Measurements from ENCODE around the gene SULT1E1.

Gene SULT1E1, protein sequence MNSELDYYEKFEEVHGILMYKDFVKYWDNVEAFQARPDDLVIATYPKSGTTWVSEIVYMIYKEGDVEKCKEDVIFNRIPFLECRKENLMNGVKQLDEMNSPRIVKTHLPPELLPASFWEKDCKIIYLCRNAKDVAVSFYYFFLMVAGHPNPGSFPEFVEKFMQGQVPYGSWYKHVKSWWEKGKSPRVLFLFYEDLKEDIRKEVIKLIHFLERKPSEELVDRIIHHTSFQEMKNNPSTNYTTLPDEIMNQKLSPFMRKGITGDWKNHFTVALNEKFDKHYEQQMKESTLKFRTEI

DNA sequence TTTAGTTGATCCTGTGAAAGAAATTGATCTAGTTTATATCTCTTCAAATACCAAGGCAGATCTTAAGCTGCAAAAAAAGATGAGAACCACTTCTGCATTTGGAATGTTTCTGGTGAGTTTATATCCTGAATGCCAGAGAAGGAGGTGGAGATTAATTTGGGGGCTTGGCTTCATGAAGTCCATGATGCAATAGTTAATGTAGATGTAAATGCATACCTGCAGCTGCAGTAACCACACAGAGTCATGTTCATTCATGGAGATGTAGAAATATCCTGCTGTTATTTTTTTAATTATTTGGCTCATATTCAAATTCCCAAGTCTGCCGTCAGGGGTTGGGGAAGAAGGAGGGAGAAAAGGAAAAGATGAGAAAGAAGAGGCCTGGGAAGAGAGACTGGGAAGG, at the start of gene SULT1E1:
Gene SULT1E1, minus strand, starts transcription at position 94 of the 400 bp plus-strand sequence. CDS start 2,501 bp downstream, outside the sequence.
- DNase-seq, result no peak

DNA sequence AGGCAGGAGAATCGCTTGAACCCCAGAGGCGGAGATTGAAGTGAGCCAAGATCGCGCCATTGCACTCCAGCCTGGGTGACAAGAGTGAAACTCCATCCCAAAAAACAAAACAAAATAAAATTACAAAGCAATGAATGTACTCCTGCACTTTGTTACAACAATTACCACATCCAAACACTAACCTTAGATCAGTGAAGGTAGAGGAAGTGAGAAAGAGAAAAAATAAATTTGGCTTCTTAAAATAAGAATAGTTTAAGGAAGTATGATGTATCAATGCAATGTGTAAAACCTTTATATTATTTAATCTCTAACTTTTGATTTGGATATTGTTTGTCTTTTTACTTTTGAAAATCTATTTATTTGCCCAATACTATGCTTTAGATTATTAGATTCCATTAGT, 49.2 kb upstream of the SULT1E1 start:
- no peak for DNase-seq

DNA sequence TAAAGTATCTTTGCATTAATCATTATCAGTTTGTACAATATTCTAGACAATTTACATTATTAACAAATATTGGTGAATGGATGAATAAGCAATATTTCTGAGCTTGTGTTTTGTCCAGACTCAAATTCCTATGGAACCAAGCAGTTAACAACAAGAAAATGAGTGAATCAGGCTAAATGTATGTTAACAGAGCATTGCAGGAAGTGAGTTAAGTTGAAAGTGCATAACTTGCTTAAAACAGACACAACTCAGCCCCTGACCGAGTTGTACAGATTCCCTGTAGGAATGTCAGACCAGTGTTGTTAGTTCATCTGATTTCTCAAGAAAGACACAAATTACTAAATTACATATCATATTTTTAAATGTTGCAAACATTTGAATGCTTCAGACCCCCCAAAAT, 47.2 kb upstream of the SULT1E1 start:
- DNase-seq, result no peak

DNA sequence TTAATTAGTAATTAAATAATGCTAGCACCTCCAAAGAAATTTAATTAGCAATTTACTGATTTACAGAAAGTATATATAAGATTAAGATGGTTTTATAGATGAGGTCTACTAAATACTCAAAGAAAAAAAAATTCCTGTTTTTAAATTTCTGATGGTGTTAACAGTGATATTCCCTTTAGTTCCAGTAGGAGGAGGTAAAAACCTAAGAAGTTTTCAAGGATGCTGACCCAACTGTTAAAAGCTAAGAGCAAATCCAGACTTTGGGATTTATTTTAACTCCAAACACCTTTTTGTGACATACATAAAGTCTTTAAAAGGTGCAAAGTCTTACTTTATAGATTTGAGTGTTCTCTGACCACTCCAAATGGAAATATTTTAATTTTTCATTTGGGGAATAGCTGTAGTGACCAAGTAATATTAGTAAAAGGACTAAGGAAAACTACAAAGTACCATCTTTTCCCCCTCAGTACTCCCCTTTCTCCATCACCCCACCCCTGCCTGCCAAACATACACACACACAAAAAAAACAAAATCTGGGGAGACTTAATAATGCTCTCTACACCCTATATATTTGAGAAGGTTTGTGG, 36.7 kb upstream of the SULT1E1 start:
- DNase-seq, result no peak

DNA sequence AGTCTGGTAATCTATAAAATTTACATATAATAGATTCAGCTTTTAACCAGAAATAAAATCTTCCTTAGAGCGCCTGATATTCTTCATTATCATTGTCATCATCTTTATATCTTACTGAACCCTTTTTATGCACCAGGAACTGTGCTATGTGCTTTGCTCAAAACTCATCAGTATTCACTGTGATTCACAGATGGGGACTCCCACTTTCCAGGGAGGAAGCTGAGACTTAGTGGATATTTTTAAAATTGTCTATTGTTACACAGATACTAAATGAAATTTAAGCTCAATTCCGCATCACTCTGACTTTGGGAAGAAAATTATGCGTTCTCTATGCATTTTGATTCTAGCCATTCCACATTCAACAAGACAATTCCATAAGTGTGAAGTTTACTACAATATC, 34.8 kb upstream of the SULT1E1 start:
- no peak for DNase-seq

DNA sequence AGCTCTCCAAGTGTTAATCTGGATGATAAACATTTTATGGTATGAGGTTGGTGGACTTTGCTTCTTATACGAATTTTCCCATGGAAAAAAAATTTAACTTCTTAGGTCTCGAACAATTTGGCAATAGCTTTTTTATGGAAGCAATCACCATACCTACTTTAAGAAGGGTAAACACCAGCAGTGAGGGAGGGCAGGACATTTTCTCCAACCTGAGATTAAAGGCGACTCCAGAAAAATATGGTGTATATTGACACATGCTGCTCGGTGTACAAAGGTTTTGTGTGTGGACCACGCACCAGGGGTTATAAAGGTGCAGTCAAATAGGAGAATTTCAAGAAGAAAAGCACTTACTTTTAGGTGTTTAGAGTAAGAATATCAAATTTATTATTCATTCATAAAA, 34.2 kb upstream of the SULT1E1 start:
- no peak for DNase-seq

DNA sequence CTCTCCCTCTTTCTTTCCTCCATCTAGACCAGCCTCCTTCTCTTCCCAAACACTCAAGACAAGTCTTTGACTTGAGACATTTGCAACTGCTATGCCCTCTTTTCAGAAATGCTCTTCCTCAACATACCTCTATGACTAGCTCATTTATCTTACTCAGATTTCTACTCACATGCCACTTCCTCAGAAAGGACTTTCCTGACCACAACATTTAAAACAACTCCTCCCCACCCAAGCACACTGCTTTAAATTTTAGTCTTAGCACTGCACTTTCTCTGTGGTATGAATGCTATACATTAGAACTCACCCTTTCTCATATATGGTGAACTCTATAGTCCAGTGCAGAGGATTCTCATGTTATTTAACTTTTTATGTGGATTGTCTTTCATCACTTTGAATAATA, 28.4 kb upstream of the SULT1E1 start:
- DNase-seq, result no peak

DNA sequence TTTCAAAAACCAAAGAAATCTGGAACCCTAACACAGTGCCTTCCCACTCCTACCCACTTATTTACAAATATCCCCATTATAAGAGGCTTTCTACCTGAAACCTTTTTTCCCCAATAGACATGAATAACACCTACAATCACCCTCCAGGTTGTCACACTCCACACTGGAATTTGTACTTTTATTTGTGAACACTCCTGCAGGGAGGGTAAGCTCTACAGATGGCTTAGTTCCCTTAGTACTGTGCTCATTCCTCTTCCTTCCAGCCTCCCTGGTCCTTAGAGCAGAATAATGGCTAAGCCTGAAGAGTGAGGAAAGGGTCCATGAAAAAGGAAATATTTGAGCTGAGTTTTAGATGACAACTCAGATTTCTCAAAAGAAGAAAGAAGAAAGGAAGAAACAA, 22.2 kb upstream of the SULT1E1 start:
- no peak for DNase-seq

DNA sequence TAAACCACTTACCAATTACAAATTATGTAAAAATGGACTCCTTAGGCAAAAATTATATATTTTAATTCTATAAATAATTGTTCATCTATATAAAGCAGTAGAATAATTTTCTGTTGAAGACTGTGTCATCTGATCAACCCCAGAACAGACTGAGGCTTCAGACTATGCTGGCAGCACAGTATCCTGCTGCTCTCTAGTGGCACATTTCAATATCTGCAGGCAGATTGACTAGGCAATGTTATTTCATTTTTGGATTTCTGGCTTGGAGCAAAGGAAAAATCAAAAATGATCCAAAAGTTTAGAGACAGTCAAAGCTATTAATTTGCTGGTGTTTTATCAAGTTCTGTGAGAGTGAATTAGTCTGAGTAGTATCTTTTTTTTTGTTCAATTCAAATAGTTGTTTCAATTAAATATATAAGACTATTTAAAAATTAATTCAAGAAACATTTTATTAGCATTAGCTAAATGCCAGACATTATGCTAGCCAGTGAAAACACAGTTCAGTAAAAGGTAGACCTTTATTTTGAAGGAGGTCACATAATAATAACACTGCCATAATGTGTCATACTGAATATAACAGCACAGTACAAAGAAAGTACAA, 21.3 kb upstream of the SULT1E1 start:
- DNase-seq, result peak; percentile 15

DNA sequence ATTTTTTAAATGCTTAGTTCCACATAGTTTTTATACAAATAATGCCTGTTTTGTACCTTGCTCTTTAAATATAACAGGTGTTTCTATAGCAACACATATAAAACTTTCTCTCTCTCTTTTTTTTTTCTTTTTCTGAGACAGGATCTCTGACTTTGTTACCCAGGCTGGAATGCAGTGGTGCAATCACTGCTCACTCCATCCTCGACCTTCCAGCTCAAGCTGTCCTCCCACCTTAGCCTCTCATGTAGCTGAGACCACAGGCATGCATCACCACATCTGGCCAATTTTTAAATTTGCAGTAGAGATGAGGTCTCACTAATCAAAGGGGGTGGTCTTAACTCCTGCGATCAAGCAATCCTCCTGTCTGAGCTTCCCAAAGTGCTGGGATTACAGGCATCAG, 18.3 kb upstream of the SULT1E1 start:
- no peak for DNase-seq

DNA sequence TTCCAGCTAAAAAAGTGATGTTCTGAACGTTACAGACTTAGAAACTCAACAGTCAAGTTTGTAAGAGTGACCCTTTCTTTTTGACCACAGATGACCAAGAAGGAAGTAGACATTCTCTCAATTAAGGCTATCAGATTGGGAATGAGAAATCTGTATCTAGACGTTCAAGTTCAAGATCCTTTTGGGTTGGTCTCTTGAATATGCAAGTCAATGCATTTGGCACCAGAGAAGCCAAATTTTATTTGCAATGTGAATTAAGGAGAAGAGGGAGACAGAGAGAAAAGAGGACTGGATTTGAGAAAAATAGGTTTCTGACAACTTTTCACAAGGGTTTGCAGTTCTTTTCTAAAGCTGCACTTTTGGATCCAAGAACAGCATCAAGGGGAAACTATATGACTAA, 17.5 kb upstream of the SULT1E1 start:
- DNase-seq, result no peak

DNA sequence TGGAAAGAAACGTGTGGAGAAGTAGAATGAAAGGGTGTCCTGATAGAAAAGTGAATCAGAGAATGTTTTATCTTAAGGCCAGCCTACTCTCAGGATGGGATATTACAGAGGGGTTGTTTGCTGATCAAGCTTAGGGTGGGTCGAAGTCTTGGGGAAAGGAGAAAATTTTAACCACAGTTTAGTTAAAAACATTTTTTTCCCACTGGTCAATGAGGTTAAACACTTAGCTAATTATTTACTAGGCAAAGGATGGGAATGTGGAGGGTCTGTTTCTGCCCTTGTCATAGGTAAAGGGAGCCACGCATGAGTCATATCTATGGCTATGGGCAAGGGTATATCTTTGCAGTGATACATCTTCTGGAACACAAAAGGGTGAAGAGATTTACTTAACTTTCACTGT, 16.1 kb upstream of the SULT1E1 start:
- DNase-seq, result no peak

DNA sequence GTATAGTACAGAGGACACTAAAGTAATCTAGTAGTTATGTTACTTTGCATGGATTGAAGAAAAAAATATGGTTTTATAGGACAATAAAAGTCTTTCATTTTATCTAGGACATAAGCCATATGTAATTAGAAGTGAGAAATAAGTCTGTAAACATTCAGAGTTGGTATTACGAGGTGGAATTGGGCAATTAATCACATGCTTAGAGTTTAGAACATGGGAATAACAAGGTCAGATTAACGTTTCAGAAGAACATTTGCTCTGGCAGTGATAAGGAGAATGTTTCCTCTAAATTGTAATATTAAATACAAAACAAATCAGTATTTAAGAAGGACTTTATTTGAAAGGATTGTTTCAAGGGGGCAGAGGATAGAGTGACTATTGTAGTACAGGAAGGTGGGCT, 15.6 kb upstream of the SULT1E1 start:
- DNase-seq, result no peak

DNA sequence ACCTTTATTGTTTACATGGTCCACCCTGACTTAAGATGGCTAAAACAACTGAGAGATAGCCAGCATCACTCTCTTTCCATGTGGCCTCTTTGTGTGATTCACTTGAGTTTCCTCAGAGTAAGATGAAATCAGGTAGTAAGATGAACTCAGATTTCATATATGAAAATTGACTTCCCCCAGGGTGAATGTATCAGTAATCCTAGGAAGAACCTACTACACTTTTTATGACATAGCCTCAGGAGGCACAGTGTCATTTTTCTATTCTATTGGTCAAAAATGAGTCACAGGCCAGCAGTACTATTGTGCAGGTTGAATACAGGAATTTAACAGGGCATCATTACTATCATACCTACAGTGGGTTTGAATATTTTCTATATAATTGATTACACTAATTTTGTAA, 14.6 kb upstream of the SULT1E1 start:
- DNase-seq, result no peak

DNA sequence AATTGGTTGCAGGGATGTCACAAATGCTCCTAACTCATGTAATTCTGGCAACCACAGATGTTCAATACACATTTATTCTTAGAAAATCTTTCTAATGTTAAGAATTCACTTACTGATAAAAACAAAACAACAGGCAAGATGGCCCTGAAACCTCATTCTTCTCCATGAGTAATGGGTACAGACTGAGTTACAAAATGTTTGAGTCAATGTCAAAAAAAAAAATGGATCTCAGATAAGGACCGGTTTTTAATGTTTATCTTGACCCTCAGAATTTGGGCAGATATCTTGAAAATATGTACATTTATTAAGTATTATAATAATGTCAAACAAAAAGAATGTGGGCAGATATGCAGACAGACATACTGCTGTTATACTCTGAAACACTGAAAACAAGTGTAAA, 1.8 kb upstream of the SULT1E1 start:
- no peak for DNase-seq

DNA sequence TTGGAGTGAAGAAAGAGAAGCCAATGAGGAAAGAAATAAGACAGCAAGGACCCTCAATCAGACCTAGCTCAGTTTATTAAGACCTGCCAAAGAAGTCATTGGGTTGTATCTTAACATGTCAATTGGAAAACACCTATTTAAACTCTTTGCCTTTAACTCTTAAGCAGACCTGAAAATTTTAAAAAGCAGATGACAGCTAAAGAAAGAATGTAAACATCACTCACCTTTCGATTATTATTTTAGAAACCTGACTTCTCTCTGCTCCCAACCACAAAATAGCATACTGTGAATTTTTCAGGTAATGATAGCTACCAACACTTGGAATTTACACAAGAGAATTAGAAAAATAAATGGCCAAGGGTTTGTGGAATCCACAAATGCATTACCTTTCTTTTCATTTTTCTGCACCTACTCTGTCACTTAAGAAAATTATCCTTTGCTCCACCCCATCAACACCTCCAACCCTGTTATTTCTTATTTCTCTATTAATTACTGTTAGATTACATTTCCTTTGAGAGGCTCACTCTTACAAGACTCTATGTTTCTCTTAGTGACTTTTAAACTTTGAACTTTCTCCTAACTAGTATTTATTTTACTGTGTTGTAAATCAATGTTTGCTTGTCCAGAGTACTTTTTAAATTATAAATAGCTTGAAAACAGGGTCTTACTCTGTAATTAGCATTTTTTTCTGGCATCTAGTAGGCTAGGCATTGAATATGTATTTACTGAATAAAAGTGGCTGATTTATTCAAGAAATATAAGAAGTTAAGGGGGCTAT, 765 bp upstream of the SULT1E1 start:
- DNase-seq, result no peak

DNA sequence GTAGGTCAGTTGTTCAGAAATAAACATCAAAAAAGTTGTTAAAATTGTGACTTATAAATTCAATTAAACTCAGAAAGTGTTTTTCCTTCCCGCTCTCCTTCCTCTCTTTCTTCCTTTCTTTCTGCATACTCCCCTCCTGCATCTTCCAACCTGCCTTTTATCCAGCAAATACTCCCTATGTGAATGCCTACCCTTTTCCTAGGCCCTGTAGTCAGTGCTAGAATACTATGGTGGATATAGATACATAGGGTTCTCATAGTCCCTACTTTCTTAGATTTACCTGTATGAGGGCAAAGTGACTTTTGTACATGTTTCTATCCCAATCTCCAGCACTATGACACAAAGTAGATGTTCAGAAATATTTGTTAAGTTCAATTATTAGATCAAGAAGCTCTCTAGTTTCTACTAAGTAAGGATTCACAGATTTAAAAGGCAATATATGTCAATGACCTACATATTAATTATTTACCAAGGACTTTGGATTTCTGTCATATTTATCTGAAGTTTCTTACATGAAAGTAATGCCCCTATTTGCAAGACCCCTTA, 732 bp downstream of the SULT1E1 start:
- DNase-seq, result no peak

DNA sequence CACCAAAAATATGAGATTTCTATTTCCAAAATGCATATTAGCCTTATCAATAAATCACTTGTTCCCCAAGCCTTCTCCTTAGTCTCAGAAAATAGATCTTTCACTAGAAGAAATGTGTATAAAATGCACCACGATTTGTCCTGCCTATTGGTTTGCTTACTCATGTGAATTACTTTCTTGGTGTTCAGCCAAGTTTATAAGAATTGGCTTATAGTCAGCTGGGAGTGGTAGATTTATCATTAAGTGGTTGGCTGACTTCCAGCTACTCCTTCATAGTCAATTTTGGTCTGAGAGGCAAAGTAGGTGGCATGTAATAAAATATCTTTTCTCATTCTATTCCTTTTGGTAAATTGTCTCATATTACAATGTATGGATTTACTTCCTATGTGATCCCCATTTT, 1.3 kb downstream of the SULT1E1 start:
- DNase-seq, result no peak

DNA sequence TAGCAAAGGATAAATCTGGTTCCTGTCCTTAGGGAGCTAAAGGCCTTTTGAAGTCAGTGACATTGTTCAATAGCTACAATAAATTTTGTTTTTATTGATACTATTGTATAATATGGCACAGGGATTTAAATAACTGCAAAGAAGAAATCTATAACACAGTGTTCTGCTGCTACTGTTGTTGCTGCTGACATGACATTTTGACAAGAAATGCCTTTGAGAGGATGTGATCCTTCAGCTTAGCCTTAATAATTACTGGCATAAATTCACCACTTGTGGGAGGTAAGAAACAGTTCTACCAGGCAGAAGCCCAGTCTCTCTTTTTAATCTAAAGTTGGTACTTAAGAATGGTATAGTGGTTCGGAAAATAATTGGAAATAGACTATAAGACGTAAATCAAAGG, 4.1 kb downstream of the SULT1E1 start:
- no peak for DNase-seq

DNA sequence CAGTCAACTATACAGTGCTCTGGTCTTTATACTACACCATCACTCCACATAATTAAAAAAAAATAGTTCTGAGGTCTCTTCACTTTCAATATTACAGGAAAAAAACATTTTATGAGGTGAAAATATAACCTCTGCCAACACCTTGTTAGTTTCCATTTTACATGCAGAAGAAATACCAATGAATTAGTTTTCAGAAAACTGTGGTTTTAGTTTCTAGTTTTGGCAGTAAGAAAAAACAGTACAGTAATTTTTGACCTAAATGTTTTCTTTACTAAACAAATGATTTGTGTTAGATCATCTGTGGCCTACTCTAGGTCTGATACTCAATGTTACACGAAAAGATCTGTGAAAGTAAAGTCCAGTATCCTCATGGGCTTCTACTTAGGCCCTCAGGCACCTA, 10.0 kb downstream of the SULT1E1 start:
- DNase-seq, result no peak

DNA sequence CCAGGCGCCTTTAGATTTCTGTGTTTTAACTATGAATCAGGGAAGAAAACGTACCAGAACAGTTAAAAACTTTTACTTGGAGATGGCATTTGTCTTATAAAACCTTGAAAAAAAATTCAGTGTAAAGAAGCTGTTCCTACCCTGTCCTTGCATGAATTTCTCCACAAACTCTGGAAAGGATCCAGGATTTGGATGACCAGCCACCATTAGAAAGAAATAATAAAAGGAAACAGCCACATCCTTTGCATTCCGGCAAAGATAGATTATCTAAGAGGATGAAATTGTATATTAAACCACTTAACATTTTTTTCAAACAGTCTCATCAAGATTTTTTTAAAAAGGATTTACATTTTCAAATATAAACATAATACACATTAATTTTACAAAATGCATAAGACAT, 10.6 kb downstream of the SULT1E1 start:
- no peak for DNase-seq

DNA sequence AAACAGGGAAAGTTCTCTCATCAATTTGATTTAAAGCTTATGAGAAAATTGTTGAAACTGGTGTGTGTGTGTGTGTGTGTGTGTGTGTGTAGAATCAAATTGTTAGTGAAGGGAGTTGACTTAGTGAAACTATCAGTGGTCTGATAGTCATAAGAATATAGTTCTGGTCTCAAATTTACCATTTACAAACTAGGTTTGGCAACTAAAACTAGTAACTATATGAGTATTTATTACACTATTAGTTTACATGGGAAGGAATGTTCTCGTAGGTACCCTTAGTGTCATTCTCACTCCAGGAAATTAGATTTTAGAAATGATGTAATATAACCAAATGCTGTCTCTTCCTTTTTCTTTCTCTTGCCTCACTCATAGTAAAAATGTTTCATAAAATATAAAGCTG, 11.9 kb downstream of the SULT1E1 start:
- no peak for DNase-seq

DNA sequence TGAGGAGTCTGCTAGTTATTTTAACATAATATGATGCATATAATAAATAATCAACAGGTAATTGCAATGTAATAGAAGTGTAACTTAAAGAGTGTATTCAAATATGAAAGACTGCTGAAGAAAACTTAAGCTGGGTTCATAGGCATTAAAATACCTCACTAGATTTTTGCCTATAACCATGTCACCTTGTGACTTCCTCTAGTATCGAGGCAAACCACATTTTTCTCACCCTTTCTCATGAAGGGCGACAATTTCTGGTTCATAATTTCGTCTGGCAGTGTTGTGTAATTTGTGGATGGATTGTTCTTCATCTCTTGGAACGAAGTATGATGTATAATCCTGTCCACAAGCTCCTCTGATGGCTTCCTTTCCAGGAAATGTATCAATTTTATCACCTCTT, 16.0 kb downstream of the SULT1E1 start:
- no peak for DNase-seq

DNA sequence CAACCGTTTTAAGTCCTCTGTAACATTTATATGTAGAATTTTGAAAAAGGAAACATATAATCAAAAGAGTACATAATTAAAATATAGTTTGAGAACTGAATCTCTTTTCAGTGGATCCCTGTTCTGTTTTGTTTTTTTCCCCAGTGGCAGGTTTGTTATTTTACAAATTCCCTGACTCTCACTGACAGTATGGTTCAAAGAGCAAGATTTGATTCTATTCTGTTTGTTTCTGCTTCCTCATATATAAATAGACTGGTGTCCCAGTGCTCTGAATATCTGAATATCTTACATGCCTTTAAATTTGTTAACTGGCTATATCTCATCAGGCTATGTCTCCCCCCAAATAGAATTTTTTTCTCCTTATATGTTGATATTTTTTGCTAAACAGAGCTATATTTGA, 16.6 kb downstream of the SULT1E1 start:
- DNase-seq, result no peak
